Stomach (tissue), 4 donors: ENCODE results near the gene MT1F.

ENCODE experiments used
- CTCF ChIP-seq, 7 experiments: fragments of 450-650 bp in 4 of 7; fragments of 200-600 bp in 3 of 7; sonication (generic) in 3 of 7; IDR thresholded peaks; one replicate each; pipeline ENCODE4 v1.5.1; 2016 to 2019; ENCODE audit warnings: antibody characterized with exemption in 7 of 7, control low read depth in 2 of 7, mild to moderate bottlenecking in 1 of 7
- EP300 ChIP-seq: sonication (generic); formaldehyde crosslinking; IDR thresholded peaks from one replicate; pipeline ENCODE4 v1.6.1; 2017; ENCODE audit warnings: antibody characterized with exemption
- POLR2A ChIP-seq, 4 donors: fragments of 450-650 bp; IDR thresholded peaks; one replicate each; pipeline ENCODE4 v1.6.1; 2016; ENCODE audit warnings: antibody characterized with exemption in 4 of 4, control low read depth in 2 of 4, mild to moderate bottlenecking in 1 of 4, moderate library complexity in 1 of 4

- TF ChIP-seq POLR2A (IDR thresholded peaks at IDR 0.05) (no peak), CTCF (IDR thresholded peaks at IDR 0.05) (no peak), EP300 (no peak)
Measured at GRCh38 chr16:56625943-56626654, 31.7 kb upstream of the MT1F start.
